GM18498 (cell line): ENCODE results near the gene ZNF576.
"Not testable (repeated sequence)": the region's sequence is repeated elsewhere in the genome, so short reads cannot be mapped to it uniquely, and the experiment has no call there.

Experiments used
- ATAC-seq: cut with Tn5 transposase; IDR thresholded peaks from one replicate; pipeline ENCODE4 v1.9.1; 2021; ENCODE audit warnings: mild to moderate bottlenecking, moderate library complexity; ENCODE audit not compliant: unreplicated experiment

ZNF576 gene

DNA sequence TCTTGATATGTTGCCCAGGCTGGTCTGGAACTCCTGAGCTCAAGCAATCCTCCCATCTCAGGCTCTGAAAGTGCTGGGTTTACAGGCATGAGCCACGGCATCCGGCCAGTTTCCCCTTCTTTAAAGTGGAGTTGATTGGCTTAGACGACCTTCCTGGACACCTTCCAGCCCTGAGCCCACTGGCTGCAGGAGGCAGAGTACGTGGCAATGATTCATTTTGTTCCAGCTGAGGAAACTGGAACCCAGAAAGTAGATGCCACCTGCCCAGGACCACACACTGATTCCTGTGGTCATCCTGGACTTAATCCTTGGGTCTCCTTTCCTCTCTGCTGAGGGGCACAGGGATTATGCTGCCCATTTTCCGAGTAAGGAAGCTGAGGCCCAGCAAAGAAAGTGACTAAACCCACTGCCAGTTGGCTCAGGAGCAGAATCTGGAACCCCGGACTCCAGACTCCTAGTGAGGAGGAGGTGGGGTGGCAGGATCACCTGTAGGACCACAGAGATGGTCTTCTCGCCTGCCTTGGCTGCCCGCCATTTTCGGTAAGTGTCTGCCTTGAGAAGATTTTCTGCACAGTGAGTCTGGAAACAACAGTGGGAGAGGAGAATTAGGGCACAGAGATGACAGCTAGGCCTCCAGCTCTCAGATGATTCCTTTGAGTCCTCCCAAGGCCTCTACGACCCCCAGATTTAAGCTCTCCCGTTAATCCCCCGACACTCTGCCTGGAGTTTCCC is 21.8 kb upstream of the ZNF576 start:
- ATAC-seq = no peak

DNA sequence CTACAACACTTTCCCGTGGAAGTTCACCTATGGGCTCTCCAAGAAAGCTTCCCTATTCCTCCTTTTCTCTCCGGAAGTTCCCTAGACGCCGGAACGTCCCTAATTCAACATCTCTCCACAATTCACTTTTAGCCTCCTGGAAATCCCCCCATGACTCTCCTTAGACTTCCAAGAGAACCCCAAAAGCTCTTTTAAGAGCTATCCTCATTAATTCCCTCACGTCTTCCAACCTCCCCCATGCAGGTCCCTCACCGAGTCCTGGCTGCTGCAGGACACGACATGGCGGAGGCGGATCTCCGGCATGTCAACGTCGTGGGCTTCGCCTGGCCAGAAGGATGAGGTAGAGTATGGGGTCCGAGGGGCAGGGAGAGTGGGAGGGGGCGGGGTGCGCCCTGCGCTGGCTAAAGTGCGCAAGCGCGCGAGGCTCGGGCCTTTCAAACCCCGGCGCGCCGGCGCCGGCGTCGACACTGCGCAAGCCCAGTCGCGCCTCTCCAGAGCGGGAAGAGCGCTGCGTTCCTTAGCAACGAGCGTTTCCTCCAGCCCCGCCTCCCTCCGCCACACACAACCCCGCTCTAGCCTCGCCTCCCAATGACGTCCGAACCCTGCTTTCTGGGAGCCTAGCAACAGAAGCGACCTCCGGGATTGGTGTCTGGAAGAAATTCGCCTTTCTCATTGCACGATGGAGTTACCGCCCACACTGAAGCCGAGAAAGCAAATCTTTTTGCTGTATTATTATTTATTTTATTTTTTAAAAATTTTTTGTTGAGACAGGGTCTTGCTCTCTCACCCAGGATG is 21.0 kb upstream of the ZNF576 start, which contains the start of the genes PINLYP and XRCC1:
PINLYP (plus strand) TSS at position 646 of the 795 bp plus-strand sequence. CDS start 1,391 bp downstream, outside the sequence.
XRCC1 (minus strand) TSS at position 372 of the 795 bp plus-strand sequence; CDS start at position 303, 69 bp downstream.
- ATAC-seq = peak; percentile 98

DNA sequence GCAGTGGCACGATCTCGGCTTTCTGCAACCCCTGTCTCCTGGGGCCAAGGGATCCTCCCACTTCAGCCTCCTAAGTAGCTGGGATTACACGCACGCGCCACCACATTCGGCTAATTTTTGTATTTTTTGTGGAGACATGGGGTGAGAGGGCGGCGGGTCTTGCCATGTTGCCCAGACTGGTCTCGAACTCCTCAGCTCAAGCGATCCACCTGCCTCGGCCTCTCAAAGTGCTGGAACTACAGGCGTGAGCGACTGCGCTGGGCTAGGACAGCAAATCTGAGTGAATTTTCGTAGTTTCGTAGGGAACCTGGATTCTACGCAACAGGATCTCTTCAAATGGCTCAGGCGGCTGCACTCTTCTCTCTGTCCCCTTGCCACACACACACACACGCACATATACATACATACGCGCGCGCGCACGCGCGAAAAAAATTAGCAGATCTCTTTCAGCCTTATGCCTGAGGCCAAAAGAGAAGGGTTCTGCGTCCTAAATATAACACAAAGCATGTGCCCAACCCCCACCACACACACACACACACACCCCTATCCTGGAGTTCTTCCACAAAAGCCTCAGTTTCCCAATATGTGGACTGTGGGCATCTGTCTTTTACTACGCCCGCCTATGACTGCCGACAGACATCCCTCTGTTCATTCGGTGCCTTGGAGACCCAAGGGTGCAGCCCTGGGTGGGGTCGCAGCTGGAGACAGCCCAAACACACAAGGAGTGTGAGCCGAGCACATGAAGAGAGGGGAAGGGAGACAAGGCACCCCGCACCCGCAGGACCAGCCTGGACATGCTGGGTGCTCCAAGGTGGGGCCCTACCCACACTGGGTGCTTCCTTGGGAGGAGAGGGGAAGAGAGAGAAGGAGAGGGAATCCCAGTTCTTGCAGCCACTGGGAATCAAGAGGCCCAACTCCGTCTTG is 20.2 kb upstream of the ZNF576 start:
- no peak for ATAC-seq

DNA sequence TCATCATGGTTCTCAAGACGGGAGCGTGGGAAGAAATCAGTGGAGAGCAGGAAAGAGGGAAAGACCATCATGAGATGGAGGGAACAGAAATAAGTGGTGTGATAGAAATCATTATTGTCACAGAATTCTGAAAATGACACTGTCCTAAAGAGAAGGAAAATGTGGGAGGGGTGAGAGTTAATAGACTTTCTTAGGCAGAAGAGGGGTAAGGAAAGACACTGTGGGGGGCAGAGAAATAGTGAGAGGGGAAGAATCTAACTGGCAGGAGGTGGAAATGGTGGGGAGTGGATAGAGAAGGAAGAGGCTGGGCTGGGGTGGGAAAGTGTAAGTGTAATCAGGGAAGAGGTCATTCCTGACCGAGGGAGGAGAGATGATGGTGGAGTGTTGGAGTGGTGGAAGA is 17.6 kb upstream of the ZNF576 start:
- no peak for ATAC-seq

DNA sequence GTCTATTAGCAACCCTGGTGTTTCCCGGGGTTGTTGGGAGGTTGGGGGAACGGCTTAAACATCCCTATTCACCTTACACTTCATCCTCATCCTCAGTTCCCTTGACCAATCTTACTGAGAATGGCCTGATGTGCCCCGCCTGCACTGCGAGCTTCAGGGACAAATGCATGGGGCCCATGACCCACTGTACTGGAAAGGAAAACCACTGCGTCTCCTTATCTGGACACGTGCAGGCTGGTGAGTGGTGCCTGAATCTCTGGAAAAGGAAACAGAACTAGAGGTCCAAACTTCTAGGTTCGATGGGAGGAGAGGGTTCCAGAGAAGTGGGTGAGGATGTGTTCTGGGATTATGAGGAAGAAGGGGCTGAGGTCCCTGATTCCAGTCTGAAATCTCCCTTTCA is 14.9 kb upstream of the ZNF576 start:
- no peak for ATAC-seq

DNA sequence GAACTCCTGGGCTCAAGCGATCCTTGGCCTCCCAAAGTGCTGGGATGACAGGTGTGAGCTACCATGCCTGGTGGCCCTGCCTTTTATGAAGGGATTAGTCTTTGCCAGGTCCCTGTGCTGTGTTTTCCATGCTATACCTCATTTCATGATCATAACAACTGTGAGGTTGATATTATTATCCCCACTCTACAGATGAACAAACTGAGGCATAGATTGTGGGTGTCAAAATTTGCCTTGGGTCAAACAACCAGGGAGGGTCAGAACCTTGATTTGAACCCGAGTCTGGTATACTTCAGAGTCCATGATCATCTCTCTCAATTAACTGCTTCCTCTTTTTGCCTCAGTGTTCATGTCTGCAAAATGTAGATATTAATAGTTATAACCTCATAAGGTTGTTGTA is 13.9 kb upstream of the ZNF576 start:
- no peak for ATAC-seq

DNA sequence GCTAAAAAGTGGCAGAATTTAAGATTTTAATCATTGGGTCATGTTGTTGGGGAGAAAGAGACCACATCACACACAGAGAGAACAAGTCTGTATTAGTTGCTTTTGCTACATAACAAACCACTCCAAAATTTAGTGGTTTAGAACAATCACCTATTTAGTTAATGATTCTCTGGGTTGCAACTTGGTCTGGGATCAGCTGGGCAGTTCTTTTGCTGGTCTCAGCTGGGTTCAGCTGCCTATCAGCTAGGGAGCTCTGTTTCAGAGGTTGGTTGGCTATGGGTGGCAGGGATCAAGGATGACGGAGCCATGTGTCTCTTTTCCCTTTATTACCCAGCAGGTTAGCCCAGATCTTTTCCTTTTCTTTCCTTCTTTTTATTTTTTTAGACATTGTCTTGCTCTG is 11.9 kb upstream of the ZNF576 start:
- ATAC-seq = no peak

DNA sequence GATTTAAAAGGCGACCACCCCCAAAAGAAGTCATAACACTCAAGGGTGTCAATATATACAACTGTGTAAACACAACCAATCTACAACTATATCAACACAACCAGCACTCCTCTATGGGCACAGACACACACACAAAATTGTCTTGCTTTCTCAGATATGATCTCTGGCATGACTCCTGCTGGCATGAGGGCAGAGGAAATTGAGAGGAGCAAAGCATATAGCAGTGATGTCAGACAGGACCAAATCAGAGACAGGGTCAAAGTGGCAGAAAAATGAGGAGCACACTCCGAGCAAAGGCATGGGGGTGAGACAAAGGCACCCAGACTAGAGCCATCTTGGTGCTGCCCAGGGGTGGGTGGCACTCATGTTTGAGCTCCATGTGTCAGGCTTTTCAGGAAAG is 10.0 kb upstream of the ZNF576 start:
- ATAC-seq = no peak

DNA sequence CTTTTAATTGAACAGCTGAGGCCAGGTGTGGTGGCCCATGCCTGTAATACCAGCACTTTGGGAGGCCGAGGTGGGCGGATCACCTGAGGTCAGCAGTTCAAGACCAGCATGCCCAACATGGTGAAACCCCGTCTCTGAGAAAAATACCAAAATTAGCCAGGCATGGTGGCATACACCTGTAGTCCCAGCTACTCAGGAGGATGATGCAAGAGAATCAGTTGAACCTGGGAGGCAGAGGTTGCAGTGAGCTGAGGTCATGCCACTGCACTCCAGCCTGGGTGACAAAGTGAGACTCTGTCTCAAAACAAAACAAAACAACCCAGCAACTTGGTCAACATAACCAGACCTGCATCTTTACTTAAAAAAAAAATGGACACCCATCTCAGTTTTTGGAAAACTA is 9.4 kb upstream of the ZNF576 start:
- ATAC-seq = not testable (repeated sequence)

DNA sequence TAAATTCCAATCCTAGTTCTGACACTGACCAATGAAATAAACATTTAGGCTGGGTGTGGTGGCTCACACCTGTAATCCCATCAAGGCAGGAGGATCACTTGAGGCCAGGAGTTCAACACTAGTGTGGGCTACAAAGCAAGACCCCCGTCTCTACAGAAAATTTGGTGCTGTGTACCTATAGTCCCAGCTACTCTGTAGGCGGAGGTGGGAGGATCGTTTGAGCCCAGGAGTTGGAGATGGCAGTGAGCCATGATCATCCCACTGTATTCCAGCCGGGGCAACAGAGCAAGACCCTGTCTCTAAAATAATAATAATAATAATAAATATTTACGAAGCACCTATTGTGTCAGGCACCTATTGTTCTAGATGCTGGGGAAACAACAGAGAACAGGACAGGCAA is 7.1 kb upstream of the ZNF576 start:
- no peak for ATAC-seq

DNA sequence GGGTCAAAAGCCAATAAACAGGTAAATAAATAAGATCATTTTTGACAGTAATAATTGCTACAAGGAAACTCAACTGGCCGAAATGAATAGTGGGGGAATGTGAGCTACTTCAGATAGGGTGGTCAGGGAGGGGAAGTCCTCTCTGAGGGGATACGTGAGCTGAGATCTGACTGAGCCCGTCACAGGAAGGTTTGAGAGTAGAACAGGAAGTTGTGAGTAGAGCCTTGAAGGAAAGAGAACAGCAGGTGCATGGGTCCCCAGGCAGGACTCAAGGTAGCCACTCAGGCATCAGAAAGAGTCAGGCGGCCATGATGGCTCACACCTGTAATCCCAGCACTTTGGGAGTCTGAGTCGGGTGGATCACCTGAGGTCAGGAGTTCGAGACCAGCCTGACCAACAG is 6.7 kb upstream of the ZNF576 start:
- ATAC-seq = no peak

DNA sequence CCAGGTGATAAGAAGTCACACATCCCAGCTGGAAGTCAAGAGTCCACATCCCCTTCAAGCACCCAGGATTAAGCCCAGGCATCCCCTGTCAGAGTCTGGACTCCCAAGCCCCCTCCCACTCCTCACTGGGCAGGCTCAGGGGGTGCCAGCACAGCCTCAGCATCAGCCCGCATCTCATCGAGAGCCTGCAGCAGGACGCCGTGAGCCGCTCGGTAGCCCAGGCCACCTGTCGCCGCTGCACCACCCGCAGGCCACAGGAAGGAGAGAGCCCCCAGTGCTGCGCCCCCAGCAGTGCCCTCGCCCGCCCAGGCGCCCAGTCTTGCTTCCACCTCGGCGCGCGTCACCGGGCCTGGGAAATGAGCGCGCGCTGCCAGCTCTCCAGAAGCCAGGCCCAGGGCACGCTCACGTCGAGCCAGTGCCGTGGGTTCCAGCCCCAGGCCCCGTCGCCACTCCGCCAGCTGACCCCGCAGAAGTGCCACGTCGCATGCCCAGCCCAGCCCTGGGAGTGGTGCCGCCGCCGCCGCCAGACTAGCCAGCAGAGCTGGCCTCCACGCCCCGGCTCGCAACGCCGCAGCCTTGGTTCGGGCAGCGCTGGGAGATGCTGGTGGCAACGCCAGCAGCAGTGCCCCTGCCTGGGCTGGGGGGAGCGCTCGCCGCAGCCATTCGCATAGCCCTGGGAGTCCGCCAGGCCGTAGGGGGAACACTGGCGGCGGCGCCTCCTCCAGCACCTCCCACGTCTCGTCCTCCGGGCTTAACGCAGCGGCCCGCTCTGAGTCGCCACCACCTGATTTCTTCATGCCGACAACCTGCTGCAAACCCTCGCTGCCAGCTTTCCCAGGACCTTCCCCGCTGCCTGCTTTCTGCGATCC is 4.3 kb upstream of the ZNF576 start:
- no peak for ATAC-seq

DNA sequence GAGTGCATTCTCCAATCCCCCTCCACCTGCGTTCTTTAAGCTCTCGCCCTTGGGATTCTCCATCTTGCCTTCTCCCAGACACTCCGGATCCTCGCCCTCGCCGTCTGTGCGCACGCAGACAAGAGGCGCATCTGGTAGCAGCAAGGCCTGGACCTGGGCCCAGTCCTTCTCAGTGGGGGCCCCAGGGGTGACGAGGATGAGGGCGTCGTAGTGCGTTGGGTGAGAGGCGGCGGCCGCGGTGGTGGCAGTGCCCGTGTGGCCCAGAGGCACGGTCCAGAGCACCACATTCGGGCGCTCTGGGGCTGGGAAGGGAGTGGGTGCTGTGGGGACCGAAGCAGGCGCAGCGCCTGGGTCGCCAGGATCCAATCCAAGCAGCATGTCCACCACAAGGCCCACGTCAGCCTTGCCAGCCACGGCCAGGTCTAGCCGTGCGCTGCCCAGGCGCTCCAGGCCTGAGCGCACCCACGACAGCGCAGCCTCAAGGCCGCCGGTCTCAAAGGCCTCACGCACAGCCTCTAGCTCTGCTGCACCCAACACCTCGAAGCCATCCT is 3.5 kb upstream of the ZNF576 start:
- ATAC-seq = no peak

DNA sequence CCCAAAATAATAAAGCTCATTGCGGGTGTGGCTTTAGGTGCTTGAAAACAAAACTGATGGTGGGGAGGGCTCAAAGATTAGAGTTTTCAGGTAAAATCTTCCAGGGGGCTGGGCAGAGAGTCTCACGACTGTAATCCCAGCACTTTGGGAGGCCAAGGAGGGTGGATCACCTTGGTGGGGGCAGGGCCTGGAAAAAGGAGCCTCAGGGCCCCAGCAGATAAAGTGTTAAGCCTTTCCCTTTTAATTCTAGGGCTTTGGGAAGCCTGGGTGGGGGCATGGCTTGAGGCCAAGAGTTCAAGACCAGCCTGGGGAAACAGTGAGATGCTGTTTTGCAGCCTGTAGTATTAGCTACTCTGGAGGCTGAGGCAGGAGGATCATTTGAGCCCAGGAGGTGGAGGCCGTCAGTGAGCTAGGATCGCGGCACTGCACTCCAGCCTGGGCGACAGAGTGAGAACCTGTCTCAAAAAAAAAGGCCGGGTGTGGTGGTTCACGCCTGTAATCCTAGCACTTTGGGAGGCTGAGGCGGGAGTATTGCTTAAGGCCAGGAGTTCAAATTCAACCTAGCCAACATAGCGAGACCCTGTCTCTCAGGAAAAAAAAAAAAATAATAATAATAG is 2.2 kb upstream of the ZNF576 start:
- no peak for ATAC-seq

DNA sequence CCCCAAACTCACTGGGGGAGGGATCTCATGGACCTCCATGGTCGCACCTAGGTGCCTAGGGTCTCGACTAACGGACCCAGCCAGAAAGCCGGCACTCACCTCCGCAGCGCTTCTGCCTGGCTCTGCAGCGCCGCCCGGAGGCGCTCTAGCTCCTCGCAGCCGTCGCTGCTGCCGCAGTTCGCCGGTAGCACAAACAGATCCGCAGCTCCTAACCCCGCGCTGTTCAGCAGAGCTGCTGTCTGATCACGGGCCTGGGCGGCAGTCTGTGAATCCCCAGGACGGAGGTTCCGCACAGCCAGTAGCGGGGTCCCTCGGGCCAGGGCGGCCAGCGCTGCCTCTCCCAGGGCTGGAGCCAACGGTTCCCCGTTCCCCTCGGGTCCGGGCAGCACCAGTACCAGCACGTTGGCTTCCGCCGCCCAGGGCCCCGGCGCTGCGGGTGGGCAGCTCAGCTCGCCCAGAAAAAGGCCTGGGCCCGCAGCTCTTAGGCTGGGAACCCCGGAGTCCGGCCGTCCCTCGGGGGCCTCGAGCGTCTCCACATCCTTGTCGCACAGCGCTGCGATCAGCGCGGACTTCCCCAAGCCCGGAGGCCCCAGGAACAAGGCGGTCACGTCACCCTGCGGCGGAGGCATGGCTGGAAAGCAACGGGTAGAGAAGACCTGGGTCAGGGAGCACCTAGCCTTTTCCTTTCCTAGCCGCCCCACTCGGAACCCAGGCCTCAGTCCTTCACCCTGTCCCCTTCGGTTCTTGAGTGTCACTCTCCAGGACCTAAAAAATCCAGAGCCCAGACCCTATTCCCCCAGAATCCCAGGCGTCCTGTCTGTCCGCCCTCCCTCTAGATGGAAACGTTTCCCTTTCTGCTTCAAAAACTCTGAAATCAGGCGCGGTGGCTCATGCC is 1.4 kb upstream of the ZNF576 start:
- no peak for ATAC-seq

DNA sequence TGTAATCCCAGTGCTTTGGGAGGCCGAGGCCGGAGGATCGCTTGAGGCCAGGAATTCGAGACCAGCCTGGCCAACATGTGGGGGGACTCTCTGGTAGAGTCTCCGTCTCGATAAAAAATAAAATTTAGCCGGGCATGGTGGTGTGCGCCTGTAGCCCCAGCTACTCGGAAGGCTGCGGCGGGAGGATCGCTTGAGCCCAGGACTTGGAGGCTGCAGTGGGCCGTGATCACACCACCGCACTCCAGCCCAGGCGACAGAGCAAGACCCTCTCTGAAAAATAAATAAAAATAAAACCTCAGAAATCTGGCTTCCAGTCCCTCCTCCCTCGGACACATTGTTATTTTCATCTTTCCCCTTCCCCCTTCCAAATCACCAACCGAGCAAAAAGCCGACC is 793 bp upstream of the ZNF576 start:
- peak; percentile 5 for ATAC-seq

DNA sequence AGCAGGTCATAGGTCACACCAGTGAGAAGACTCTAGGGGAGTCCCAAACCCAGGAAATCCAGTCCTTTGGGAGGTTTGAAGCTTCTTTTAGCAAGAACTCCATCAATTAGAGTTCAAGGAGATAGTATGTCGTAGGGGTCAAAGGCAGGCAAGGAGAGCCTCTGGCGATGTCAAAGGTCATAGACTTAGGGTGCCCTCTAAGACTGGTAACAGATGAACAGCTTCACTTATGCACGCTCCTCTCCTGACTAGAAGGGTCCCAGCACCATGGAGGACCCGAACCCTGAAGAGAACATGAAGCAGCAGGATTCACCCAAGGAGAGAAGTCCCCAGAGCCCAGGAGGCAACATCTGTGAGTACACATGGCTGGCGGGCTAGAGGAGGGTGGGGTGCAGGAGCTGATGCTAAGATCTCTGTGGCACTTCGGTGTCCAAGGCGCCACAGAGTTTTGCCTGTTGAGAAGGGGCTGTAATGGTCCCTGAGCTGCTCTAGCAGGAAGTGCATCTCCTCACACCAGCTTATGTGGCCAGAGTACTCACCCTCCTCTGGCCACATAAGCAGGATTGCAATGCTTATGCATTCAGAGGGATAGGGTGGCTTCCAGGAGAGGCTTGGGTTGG is 557 bp downstream of the ZNF576 start:
- no peak for ATAC-seq

DNA sequence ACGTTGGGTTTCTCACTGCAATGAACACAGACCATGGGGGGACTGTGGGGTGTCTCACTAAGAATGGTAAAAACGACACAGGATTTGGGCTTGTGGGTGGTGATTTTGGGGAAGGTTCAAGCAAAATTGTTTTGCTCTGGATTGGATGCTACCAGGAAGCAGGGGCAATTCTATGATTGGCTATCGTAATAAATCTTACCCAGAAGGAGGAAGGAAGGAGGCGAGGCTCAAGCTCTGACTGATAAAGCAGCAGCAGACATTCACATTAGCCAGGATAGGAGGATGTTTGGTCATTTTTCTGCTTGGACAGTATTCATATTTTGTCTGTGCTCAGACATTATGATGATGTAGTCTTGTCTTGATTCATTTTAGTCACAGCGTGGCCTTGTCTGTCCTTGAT is 1.5 kb downstream of the ZNF576 start:
- ATAC-seq = no peak
